ENCODE data around the gene MGME1.

DNA sequence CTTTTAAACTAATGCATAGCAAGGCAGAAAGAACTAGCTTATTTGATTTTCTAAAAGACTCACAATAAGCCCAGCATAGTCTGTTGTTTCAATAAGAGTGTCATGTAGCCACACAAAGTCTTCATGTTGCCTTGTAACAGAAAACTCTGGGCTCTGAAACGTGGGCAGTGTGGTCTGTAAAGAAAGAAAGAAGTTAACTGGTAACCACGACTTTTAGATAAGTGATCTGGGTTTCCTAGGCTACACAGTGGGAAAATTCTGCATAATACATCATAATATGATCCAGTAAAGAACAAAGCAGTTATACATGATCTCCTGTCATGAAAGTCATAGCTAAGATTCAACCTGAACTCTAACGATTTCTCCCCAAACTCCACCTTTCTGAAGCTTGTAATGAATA lies 13.5 kb upstream of the MGME1 start:
- TF ChIP-seq, protein P1, sequence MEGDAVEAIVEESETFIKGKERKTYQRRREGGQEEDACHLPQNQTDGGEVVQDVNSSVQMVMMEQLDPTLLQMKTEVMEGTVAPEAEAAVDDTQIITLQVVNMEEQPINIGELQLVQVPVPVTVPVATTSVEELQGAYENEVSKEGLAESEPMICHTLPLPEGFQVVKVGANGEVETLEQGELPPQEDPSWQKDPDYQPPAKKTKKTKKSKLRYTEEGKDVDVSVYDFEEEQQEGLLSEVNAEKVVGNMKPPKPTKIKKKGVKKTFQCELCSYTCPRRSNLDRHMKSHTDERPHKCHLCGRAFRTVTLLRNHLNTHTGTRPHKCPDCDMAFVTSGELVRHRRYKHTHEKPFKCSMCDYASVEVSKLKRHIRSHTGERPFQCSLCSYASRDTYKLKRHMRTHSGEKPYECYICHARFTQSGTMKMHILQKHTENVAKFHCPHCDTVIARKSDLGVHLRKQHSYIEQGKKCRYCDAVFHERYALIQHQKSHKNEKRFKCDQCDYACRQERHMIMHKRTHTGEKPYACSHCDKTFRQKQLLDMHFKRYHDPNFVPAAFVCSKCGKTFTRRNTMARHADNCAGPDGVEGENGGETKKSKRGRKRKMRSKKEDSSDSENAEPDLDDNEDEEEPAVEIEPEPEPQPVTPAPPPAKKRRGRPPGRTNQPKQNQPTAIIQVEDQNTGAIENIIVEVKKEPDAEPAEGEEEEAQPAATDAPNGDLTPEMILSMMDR (IDR thresholded peaks at IDR 0.05) = no peak
- TF ChIP-seq POLR2A (IDR thresholded peaks at IDR 0.05) = no peak

Measured in Peyer's patch (tissue), 4 donors.